ENCODE measurements around the gene FMN1. TPM values are rescaled to one million over a fixed set of nuclear protein-coding genes. Genes with fewer than 3 reads are reported as not detected.
A peak's percentile ranks its signal among the peaks of the same experiment; 100 is the strongest.

Gene FMN1
- 10 to 100 TPM; 47.4 to 53.7 TPM for total RNA-seq
- polyA plus RNA-seq (ENCODE audit: insufficient read depth, low read depth, low replicate concordance): 17.7 TPM
- long read RNA-seq, donor 1: 0 reads
- long read RNA-seq, donor 2: 0 reads

GRCh38 chr15:33194704-33195670, at the start of gene FMN1:
TSS of gene FMN1 (minus strand) at chr15:33194714. CDS start at chr15:33154914, 39,800 bp downstream.
- H3K4me3 ChIP-seq: peak within 1 kb of the TSS; percentile 36 to 66
- intact Hi-C loops (cut with DNase I; ENCODE audit: low total_unique reads): no loop called here
- peak; percentile 97 for DNase-seq

GRCh38 chr15:33243869-33244268, 49.4 kb upstream of the FMN1 start:
- H3K4me3 ChIP-seq: no peak overlapping the region
- TF ChIP-seq POLR2A (IDR thresholded peaks at IDR 0.05): no peak
- no peak for TF ChIP-seq CTCF (IDR thresholded peaks at IDR 0.05)
- intact Hi-C loops (cut with DNase I; ENCODE audit: low total_unique reads): no loop called here
- 96 to 100% methylated on average over 1 of the region's 1 CpG for WGBS, 2 donors
- no peaks in the 10 kb centered on the region for H3K4me1 ChIP-seq
- H3K9me3 ChIP-seq: no peaks in the 10 kb centered on the region
- H3K27ac ChIP-seq: no peak overlapping the region
- no peak for DNase-seq
- no peaks in the 10 kb centered on the region for H3K36me3 ChIP-seq (ENCODE audit: low read depth, missing control alignments)
- no peaks in the 10 kb centered on the region for H3K27me3 ChIP-seq

More at GRCh38 chr15:33194704-33195670, at the start of gene FMN1:
- no peaks in the 10 kb centered on the region for H3K4me1 ChIP-seq
- no peaks in the 10 kb centered on the region for H3K27me3 ChIP-seq
- no peak for TF ChIP-seq CTCF (IDR thresholded peaks at IDR 0.05)
- TF ChIP-seq POLR2A (IDR thresholded peaks at IDR 0.05): no peak
- 7 to 12% methylated on average over 17 to 46 of the region's 46 CpGs for WGBS, 2 donors
- peak within 1 kb of the TSS; percentile 17 to 75 for H3K27ac ChIP-seq
- no peaks in the 10 kb centered on the region for H3K36me3 ChIP-seq (ENCODE audit: low read depth, missing control alignments)
- no peaks in the 10 kb centered on the region for H3K9me3 ChIP-seq

- H3K9me3 ChIP-seq: no peaks in the 10 kb centered on the region
- H3K27ac ChIP-seq: no peak overlapping the region
- intact Hi-C loops (cut with DNase I; ENCODE audit: low total_unique reads): no loop called here
- no peaks in the 10 kb centered on the region for H3K4me1 ChIP-seq
- H3K27me3 ChIP-seq: no peaks in the 10 kb centered on the region
- no peak overlapping the region for H3K4me3 ChIP-seq
- WGBS, 2 donors: 88 to 90% methylated on average over 2 of the region's 2 CpGs
- H3K36me3 ChIP-seq (ENCODE audit: low read depth, missing control alignments): no peaks in the 10 kb centered on the region
- no peak for DNase-seq
- TF ChIP-seq CTCF (IDR thresholded peaks at IDR 0.05) (no peak), POLR2A (IDR thresholded peaks at IDR 0.05) (no peak)
Observed at GRCh38 chr15:33243393-33243792, 48.9 kb upstream of the FMN1 start.

GRCh38 chr15:33242669-33243191, 48.2 kb upstream of the FMN1 start:
- no peak for DNase-seq

More at GRCh38 chr15:33242669-33243191, 48.2 kb upstream of the FMN1 start:
- Histone ChIP-seq H3K36me3 (ENCODE audit: low read depth, missing control alignments) (no peaks in the 10 kb centered on the region), H3K27ac (no peak overlapping the region), H3K9me3 (no peaks in the 10 kb centered on the region), H3K4me1 (no peaks in the 10 kb centered on the region), H3K27me3 (no peaks in the 10 kb centered on the region), H3K4me3 (no peak overlapping the region)
- intact Hi-C loops (cut with DNase I; ENCODE audit: low total_unique reads): no loop called here
- TF ChIP-seq CTCF (IDR thresholded peaks at IDR 0.05) (peak in 1 of 3 experiments; percentile 24), POLR2A (IDR thresholded peaks at IDR 0.05) (no peak)
- 83 to 88% methylated on average over 5 of the region's 5 CpGs for WGBS, 2 donors

Measured in testis (tissue), 5 donors.